Heart left ventricle (tissue), 13 donors: ENCODE results near the gene KCTD19.
A peak's percentile ranks its signal among the peaks of the same experiment; 100 is the strongest.

ENCODE experiments used
- CTCF ChIP-seq, 12 donors: fragments of 200-600 bp; sonication (generic) in 4 of 12; IDR thresholded peaks; one replicate each; pipeline versions ENCODE4 v1.5.0 to v1.8.0; 2018 to 2022; ENCODE audit warnings: antibody characterized with exemption in 12 of 12, mild to moderate bottlenecking in 5 of 12
- POLR2A ChIP-seq, 2 donors: fragments of 450-650 bp; IDR thresholded peaks; one replicate each; pipeline ENCODE4 v1.6.1; 2017; ENCODE audit warnings: antibody characterized with exemption in 2 of 2, mild to moderate bottlenecking in 2 of 2, moderate library complexity in 2 of 2
- donor health status: ischemic (EF 13 %, LVEDD 7.1; RV severe dilation, severe dysfunction).
- donor health status: DM: no; HTN: yes; CAD: no.
- donor health status: DM: no; HTN: no; CAD: no.
- donor health status: ischemic (EF 25% LVEDD 6.9; RV normal size, moderate dysfunction).
- donor health status: ischemic (EF 25% LVEDD 5.7; RV mildly dilated, moderate dysfunction).
- donor health status: ischemic (EF 35%, LVEDD 5.7; RV mildly dilated, moderate dysfunction).
- donor health status: nonischemic (EF 11% LVEDD 7.7; RV severe dilation, severe dysfunction).
- donor health status: DM: yes; HTN: yes; CAD: no.
- donor health status: PGD.
- donor health status: ischemic (EF 29% LVEDD 5.4; RV normal size, mild dysfunction).
- donor health status: nonischemic (EF 23%, LVEDD 6.1; RV moderate dilation, normal function).

- TF ChIP-seq CTCF (IDR thresholded peaks at IDR 0.05), result peak in 7 of 12 donors; percentile 14 to 45 (median 29)
- TF ChIP-seq POLR2A (IDR thresholded peaks at IDR 0.05), result peak in 1 of 2 donors; percentile 21
These were observed 78.0 kb downstream of the KCTD19 start, which contains the start of gene SLC9A5 for GRCh38 chr16:67248401-67249177.
